Ectodermal cell (in vitro differentiated cells): Measurements from ENCODE around the gene BMP7.

Experiments
- H3K27ac ChIP-seq: 2 replicates; pipeline ENCODE4 v1.7.0; 2013; ENCODE audit warnings: mild to moderate bottlenecking, low read depth, low read length; ENCODE audit not compliant: insufficient read depth, poor library complexity, severe bottlenecking
- H3K27me3 ChIP-seq: 2 replicates; pipeline ENCODE4 v1.7.0; 2013; ENCODE audit warnings: mild to moderate bottlenecking, low read length; ENCODE audit not compliant: insufficient read depth, control insufficient read depth, poor library complexity, severe bottlenecking
- H3K36me3 ChIP-seq: one replicate; pipeline ENCODE4 v1.7.0; 2013; ENCODE audit warnings: low read length; ENCODE audit not compliant: control insufficient read depth, insufficient read depth
- H3K4me1 ChIP-seq: one replicate; pipeline ENCODE4 v1.7.0; 2013; ENCODE audit warnings: low read length; ENCODE audit not compliant: control insufficient read depth, insufficient read depth
- H3K4me3 ChIP-seq: 2 replicates; pipeline ENCODE4 v1.7.0; 2013; ENCODE audit warnings: low read depth, low read length, control low read depth; ENCODE audit not compliant: insufficient read depth
- H3K9me3 ChIP-seq: 2 replicates; pipeline ENCODE4 v1.7.0; 2013; ENCODE audit warnings: mild to moderate bottlenecking, low read length, moderate library complexity; ENCODE audit not compliant: control insufficient read depth
- WGBS, 2 experiments: methylation state at CpG; one replicate each; pipeline ENCODE4 v1.1.7; 2013; ENCODE audit warnings: missing lambda C conversion rate in 2 of 2; 5-methylcytosine and 5-hydroxymethylcytosine counted together

Gene BMP7

GRCh38 chr20:57221916-57222630 lies 44.4 kb downstream of the BMP7 start:
- H3K9me3 ChIP-seq, result no peaks in the 10 kb centered on the region
- H3K36me3 ChIP-seq, result peaks cover 7% of the 10 kb centered on the region
- H3K4me1 ChIP-seq, result peaks cover 9% of the 10 kb centered on the region
- H3K27ac ChIP-seq, result no peak overlapping the region
- no peaks in the 10 kb centered on the region for H3K27me3 ChIP-seq
- no peak overlapping the region for H3K4me3 ChIP-seq
- 90 to 91% methylated on average over 19 of the region's 19 CpGs for WGBS, 2 experiments

DNA sequence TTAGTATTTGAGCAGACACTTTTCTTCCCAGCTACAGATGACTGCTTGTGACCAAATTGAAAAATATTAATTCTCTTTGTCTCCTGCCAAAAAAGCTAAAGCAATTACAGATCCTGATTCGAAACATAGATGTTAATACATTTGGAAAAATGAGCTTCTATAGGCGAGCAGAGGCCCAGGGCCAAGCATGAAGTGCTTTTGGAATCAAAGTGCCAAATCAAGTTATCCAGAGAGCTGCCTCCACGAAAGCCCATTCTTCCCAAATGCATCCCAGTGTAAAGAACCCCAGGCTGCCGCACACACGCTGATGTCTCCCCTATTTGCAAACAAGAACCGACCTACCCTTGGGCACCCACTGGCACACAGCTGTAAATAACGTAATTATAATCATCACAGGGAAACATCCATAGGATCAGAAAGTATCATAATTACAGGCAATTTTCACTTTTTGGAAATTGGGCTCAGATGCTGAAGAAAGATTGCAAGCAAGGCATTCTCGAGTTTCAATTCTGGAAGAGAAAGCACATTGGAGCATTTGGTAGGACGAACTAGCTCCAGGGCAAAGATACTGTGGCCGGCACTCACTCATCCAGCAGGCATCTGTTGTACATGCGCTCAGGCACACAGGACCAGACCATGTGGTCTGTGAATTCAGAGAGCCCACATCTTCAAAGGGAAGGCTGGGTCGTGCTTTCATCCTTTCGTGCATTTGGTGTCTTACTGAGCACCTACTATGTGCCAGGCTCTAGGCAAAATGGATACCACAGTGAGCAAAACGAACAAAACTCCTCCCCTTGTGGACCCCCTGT lies 45.9 kb downstream of the BMP7 start:
- H3K36me3 ChIP-seq, result peaks cover 7% of the 10 kb centered on the region
- no peak overlapping the region for H3K4me3 ChIP-seq
- H3K27ac ChIP-seq, result no peak overlapping the region
- no peaks in the 10 kb centered on the region for H3K9me3 ChIP-seq
- WGBS, 2 experiments, result 92 to 93% methylated on average over 14 of the region's 14 CpGs
- peaks cover 9% of the 10 kb centered on the region for H3K4me1 ChIP-seq
- no peaks in the 10 kb centered on the region for H3K27me3 ChIP-seq

DNA sequence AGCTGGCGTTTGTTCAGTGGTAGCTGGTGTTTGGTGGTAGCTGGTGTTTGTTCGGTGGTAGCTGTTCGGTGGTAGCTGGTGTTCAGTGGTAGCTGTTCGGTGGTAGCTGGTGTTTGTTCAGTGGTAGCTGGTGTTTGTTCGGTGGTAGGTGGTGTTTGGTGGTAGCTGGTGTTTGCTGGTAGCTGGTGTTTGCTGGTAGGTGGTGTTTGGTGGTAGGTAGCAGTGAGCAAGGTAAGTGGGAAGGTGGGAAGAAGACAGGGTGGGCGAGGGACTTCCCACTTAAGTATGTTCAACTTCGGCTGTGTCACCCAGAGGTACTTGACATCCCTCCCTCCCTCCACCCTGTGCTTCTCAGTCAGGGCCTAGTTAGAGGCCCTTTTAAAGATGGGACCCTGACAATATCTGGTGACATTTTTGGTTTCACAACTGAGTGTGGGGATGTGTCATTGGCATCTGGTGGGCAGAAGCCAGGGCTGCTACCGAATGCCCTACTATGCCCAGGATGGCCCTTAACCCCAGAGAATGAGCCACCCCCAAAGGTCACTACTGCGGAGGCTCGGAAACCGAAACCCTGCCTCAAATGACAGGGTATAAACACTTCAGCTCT lies 47.3 kb downstream of the BMP7 start:
- no peaks in the 10 kb centered on the region for H3K27me3 ChIP-seq
- H3K27ac ChIP-seq, result no peak overlapping the region
- H3K4me1 ChIP-seq, result peaks cover under 1% of the 10 kb centered on the region
- H3K9me3 ChIP-seq, result no peaks in the 10 kb centered on the region
- peaks cover 7% of the 10 kb centered on the region for H3K36me3 ChIP-seq
- 92 to 93% methylated on average over 11 of the region's 11 CpGs for WGBS, 2 experiments
- H3K4me3 ChIP-seq, result no peak overlapping the region

DNA sequence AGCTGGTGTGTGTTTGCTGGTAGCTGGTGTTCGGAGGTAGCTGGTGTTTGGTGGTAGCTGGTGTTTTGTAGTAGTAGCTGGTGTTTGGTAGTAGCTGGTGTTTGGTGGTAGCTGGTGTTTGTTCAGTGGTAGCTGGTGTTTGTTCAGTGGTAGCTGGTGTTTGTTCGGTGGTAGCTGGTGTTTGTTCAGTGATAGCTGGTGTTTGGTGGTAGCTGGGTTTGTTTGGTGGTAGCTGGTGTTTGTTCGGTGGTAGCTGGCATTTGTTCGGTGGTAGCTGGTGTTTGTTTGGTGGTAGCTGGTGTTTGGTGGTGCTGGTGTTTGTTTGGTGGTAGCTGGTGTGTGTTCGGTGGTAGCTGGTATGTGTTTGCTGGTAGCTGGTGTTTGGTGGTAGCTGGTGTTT lies 48.0 kb downstream of the BMP7 start:
- no peak overlapping the region for H3K4me3 ChIP-seq
- H3K9me3 ChIP-seq, result no peaks in the 10 kb centered on the region
- 94 to 96% methylated on average over 5 of the region's 5 CpGs for WGBS, 2 experiments
- H3K27me3 ChIP-seq, result no peaks in the 10 kb centered on the region
- peaks cover 7% of the 10 kb centered on the region for H3K36me3 ChIP-seq
- H3K4me1 ChIP-seq, result peaks cover under 1% of the 10 kb centered on the region
- no peak overlapping the region for H3K27ac ChIP-seq

DNA sequence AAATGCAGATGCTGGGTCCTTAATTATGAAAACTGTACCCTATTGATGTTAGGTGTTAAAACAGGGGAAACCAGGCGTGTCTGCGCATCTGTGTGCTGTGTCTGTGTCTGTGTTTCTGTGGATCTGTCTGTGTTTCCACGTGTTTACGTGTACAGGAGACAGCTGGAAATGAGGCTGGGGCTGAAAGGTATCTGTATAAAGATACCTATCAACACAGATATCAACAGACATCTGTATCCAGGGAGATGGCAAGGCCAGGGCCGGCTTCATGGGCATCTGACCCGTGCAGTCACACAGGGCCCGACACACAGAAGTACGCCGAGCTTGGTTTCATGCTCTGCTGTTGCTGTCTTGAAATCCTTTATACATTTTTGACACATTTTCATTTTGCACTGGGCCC lies 48.6 kb downstream of the BMP7 start:
- Histone ChIP-seq H3K27ac (no peak overlapping the region), H3K36me3 (peaks cover 7% of the 10 kb centered on the region), H3K4me3 (no peak overlapping the region), H3K27me3 (no peaks in the 10 kb centered on the region), H3K4me1 (peaks cover 7% of the 10 kb centered on the region), H3K9me3 (no peaks in the 10 kb centered on the region)
- 86 to 92% methylated on average over 9 of the region's 9 CpGs for WGBS, 2 experiments

- H3K27me3 ChIP-seq, result no peaks in the 10 kb centered on the region
- peaks cover 7% of the 10 kb centered on the region for H3K36me3 ChIP-seq
These were observed 49.8 kb downstream of the BMP7 start for GRCh38 chr20:57216669-57217068.

GRCh38 chr20:57215826-57216471 lies 50.5 kb downstream of the BMP7 start:
- Histone ChIP-seq H3K4me1 (peaks cover 26% of the 10 kb centered on the region), H3K27me3 (no peaks in the 10 kb centered on the region), H3K4me3 (no peak overlapping the region), H3K9me3 (no peaks in the 10 kb centered on the region), H3K27ac (no peak overlapping the region), H3K36me3 (peaks cover 7% of the 10 kb centered on the region)
- 94 to 95% methylated on average over 10 of the region's 10 CpGs for WGBS, 2 experiments

More at GRCh38 chr20:57216669-57217068, 49.8 kb downstream of the BMP7 start:
- no peaks in the 10 kb centered on the region for H3K9me3 ChIP-seq
- WGBS, 2 experiments, result 82 to 85% methylated on average over 9 of the region's 9 CpGs
- H3K4me3 ChIP-seq, result no peak overlapping the region
- peaks cover 19% of the 10 kb centered on the region for H3K4me1 ChIP-seq
- no peak overlapping the region for H3K27ac ChIP-seq

- Histone ChIP-seq H3K4me3 (no peak overlapping the region), H3K9me3 (no peaks in the 10 kb centered on the region), H3K27me3 (no peaks in the 10 kb centered on the region), H3K36me3 (peaks cover 7% of the 10 kb centered on the region), H3K27ac (no peak overlapping the region), H3K4me1 (peaks cover 28% of the 10 kb centered on the region)
- 95 to 96% methylated on average over 6 of the region's 6 CpGs for WGBS, 2 experiments
These were observed 51.0 kb downstream of the BMP7 start for GRCh38 chr20:57215426-57215825.

- H3K27me3 ChIP-seq, result no peaks in the 10 kb centered on the region
- H3K9me3 ChIP-seq, result no peaks in the 10 kb centered on the region
- H3K27ac ChIP-seq, result no peak overlapping the region
- WGBS, 2 experiments, result 94 to 96% methylated on average over 2 of the region's 2 CpGs
- peaks cover 28% of the 10 kb centered on the region for H3K4me1 ChIP-seq
- H3K4me3 ChIP-seq, result no peak overlapping the region
- peaks cover 7% of the 10 kb centered on the region for H3K36me3 ChIP-seq
These were observed 51.5 kb downstream of the BMP7 start for GRCh38 chr20:57214948-57215347.

DNA sequence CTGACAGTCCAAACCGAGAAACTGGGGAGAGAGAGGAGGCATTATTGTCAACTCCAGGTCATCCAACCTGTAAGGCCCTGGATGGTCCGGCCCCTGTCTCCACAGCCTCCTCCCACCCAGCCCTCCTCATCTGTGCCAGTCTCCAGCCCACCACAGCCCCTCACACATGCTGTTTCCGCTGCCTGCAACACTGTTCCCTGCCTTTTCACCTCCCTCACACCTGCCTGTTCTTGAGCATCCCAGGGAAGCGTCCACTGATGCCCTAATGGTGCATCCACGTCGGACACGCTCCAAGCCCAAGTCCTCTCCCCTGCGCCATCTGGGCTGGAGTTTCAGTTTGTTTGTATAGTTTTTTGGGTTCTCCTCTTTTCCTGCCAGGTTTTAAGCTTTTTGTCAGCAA lies 52.0 kb downstream of the BMP7 start:
- 93 to 94% methylated on average over 8 of the region's 8 CpGs for WGBS, 2 experiments
- Histone ChIP-seq H3K4me3 (no peak overlapping the region), H3K9me3 (no peaks in the 10 kb centered on the region), H3K27me3 (no peaks in the 10 kb centered on the region), H3K36me3 (peaks cover 5% of the 10 kb centered on the region), H3K4me1 (peaks cover 28% of the 10 kb centered on the region), H3K27ac (no peak overlapping the region)
